ENCODE measurements around the gene MYMX. TPM values are rescaled to one million over a fixed set of nuclear protein-coding genes. Genes with fewer than 3 reads are reported as not detected.

Gene MYMX
- total RNA-seq, 2 experiments from 2014 or later: not detected

- DNase-seq: no peak
- POLR2A ChIA-PET: interaction anchor here (4.3 kb wide), 1 partner anchor 12 kb away, joined by 70 read pairs; the partner anchor contains the start of gene HSP90AB1
- H3K4me1 Mint-ChIP-seq: peaks cover 58% of the 10 kb centered on the region
- CTCF ChIA-PET: no interaction called here
- intact Hi-C loops (cut with DNase I, micrococcal nuclease): no loop called here
- no peak overlapping the region for H3K4me3 Mint-ChIP-seq
- H3K36me3 Mint-ChIP-seq (ENCODE audit: low read depth): peaks cover 45% of the 10 kb centered on the region
- H3K9me3 Mint-ChIP-seq (ENCODE audit: low read depth): no peaks in the 10 kb centered on the region
- no peaks in the 10 kb centered on the region for H3K27me3 Mint-ChIP-seq
- peak overlapping the region; percentile 89 for H3K27ac Mint-ChIP-seq
- no peak for ATAC-seq
Observed at GRCh38 chr6:44258921-44259320, 42.2 kb downstream of the MYMX start.

DNA sequence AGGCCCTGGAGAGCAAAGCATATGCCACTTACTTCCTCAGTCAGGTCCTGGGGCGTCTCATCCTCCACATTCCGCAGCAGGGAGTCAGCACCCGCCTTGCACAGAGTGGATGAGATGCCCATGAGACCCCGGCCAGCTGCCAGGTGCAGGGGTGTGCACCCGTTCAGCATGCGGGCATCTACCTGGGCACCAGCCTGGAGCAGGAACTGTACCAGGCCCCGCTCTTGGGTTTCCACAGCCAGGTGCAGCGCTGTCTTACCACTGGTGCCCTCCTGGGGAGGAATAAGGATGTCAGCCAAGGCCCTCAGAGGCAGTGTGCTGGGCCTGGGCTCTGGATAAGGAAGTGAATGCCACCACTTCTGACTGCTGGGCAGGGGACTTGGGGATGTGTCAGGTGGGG is 43.3 kb downstream of the MYMX start:
- no peak overlapping the region for H3K27ac Mint-ChIP-seq
- ATAC-seq: no peak
- intact Hi-C loops (cut with DNase I, micrococcal nuclease): no loop called here
- ChIA-PET CTCF (no interaction called here), POLR2A (no interaction called here)
- H3K27me3 Mint-ChIP-seq: no peaks in the 10 kb centered on the region
- H3K4me3 Mint-ChIP-seq: no peak overlapping the region
- H3K36me3 Mint-ChIP-seq (ENCODE audit: low read depth): peaks cover 38% of the 10 kb centered on the region
- DNase-seq: no peak
- peaks cover 55% of the 10 kb centered on the region for H3K4me1 Mint-ChIP-seq
- H3K9me3 Mint-ChIP-seq (ENCODE audit: low read depth): no peaks in the 10 kb centered on the region

- H3K9me3 Mint-ChIP-seq (ENCODE audit: low read depth): no peaks in the 10 kb centered on the region
- POLR2A ChIA-PET: no interaction called here
- CTCF ChIA-PET: interaction anchor here (1.7 kb wide), 1 partner anchor 38 kb away, joined by 5 read pairs; the partner anchor contains the start of gene SLC29A1
Observed at GRCh38 chr6:44260451-44261297, 43.9 kb downstream of the MYMX start.

GRCh38 chr6:44261581-44261980 is 44.9 kb downstream of the MYMX start:
- H3K9me3 Mint-ChIP-seq (ENCODE audit: low read depth): no peaks in the 10 kb centered on the region
- H3K4me3 Mint-ChIP-seq: no peak overlapping the region
- intact Hi-C loops (cut with DNase I, micrococcal nuclease): no loop called here
- H3K27ac Mint-ChIP-seq: no peak overlapping the region
- CTCF ChIA-PET: interaction anchor here (1.1 to 2.0 kb wide), 6 partner anchors 8 to 110 kb away, joined by 3 to 9 read pairs (median 4); partner anchors contain the start of genes AARS2, HSP90AB1 and SLC29A1
- no peak for ATAC-seq
- no peaks in the 10 kb centered on the region for H3K27me3 Mint-ChIP-seq
- H3K36me3 Mint-ChIP-seq (ENCODE audit: low read depth): peaks cover 35% of the 10 kb centered on the region
- H3K4me1 Mint-ChIP-seq: peaks cover 46% of the 10 kb centered on the region
- DNase-seq: no peak
- POLR2A ChIA-PET: interaction anchor here (2.4 kb wide), 1 partner anchor 14 kb away, joined by 12 read pairs; the partner anchor contains the start of gene HSP90AB1

More at GRCh38 chr6:44260451-44261297, 43.9 kb downstream of the MYMX start:
- DNase-seq: no peak
- no peaks in the 10 kb centered on the region for H3K27me3 Mint-ChIP-seq
- peak overlapping the region; percentile 5 for H3K27ac Mint-ChIP-seq
- H3K4me3 Mint-ChIP-seq: no peak overlapping the region
- peaks cover 37% of the 10 kb centered on the region for H3K36me3 Mint-ChIP-seq (ENCODE audit: low read depth)
- intact Hi-C loops (cut with DNase I, micrococcal nuclease): no loop called here
- peaks cover 48% of the 10 kb centered on the region for H3K4me1 Mint-ChIP-seq
- ATAC-seq: no peak

DNA sequence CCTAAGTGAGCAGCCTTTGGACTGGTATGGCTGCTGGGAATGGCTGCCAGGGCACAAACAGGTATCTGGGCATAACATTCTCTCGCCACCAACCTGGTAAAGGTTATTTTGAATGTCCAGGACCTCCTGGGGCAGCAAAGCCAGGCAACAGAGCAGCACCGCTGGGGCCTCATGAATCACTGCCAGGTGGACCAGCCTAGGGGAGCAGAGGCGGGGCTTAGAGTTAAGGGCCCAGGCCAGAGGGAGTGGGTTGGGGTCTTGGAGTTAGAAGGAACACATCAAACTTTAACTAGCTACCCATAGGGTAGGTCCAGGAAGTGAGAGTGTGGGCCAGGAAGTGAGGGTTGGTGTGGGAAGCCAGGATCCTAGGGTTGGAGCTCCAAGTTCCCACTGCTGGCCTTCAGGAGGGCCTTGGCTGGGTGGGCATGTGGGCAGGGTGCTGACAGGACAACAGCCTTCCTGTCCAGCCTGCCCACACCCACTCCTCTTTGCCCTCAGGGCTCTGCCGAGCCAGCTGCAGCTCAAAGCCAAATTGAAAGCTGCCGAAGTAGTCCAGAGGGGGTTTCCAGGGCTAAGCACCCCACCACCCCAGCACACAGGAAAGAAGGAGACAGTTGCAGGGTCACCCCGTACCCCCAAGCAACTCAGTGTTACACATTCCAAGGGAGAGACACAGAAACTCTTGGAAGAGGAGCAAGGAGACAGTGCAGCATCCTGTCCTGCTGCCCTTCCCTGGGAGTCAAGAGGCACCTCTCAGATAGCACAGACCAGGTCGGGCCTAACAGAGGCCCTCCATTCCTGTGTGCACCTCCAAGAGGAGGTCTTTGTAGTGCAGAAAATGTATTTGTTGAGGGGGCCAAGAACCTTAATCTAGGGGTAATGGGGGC is 46.0 kb downstream of the MYMX start:
- ChIA-PET CTCF (interaction anchor here (0.9 to 2.0 kb wide), 8 partner anchors 9 to 111 kb away, joined by 3 to 9 read pairs (median 3); partner anchors contain the start of genes AARS2, HSP90AB1 and SLC29A1), POLR2A (interaction anchor here (1.5 to 2.4 kb wide), 2 partner anchors 9 to 16 kb away, joined by 7 to 12 read pairs; partner anchors contain the start of gene HSP90AB1)
- H3K27ac Mint-ChIP-seq: peak overlapping the region; percentile 93
- peaks cover 33% of the 10 kb centered on the region for H3K36me3 Mint-ChIP-seq (ENCODE audit: low read depth)
- DNase-seq: no peak
- no peak for ATAC-seq
- intact Hi-C loops (cut with DNase I, micrococcal nuclease): no loop called here
- peak overlapping the region; percentile 88 for H3K4me3 Mint-ChIP-seq
- peaks cover 50% of the 10 kb centered on the region for H3K4me1 Mint-ChIP-seq
- no peaks in the 10 kb centered on the region for H3K27me3 Mint-ChIP-seq
- H3K9me3 Mint-ChIP-seq (ENCODE audit: low read depth): no peaks in the 10 kb centered on the region

DNA sequence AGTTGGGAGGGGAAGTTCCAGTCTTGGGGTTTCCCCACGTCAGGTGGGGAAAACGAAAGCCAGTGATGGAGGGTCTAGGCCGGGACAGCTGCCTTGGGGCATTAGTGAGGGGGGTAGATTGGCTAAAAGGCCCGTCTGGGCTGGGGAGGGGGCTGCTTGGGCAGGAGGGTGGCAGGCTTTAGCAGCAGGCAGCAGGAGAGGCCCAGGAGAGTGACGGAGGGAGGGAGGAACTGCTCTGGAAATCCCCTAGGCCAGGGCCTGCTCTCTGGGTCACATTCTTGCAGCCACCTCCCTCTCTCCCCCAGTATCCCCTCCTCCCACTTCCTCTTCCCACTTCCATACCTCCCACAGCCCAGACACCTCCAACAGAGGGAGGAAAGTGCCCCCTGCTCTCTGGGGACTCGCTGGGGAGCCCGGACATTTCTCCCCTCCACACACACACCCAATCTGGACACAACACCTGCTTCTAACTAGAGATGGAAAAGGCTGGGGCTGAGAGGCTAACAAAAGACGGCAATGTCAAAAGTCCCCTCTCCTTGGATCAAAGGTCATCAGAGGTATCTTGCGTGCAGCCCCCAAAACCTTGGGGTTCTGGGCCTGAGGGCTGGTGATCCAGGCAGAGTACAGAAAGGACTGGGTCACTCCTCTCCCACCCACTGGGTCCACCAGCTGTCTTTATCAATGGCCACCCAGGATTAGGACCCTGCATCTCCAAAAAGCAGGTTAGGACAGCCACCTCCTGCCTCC is 46.8 kb downstream of the MYMX start:
- Mint-ChIP-seq H3K27me3 (no peaks in the 10 kb centered on the region), H3K36me3 (ENCODE audit: low read depth) (peaks cover 26% of the 10 kb centered on the region), H3K4me3 (peak overlapping the region; percentile 88), H3K27ac (peak overlapping the region; percentile 93), H3K9me3 (ENCODE audit: low read depth) (no peaks in the 10 kb centered on the region), H3K4me1 (peaks cover 45% of the 10 kb centered on the region)
- ChIA-PET POLR2A (interaction anchor here (1.4 to 2.4 kb wide), 3 partner anchors 9 to 16 kb away, joined by 5 to 12 read pairs (median 7); partner anchors contain the start of gene HSP90AB1), CTCF (interaction anchor here (0.8 to 2.5 kb wide), 9 partner anchors 7 to 167 kb away, joined by 3 to 9 read pairs (median 5); no protein-coding TSS in a partner anchor)
- peak; percentile 67 for DNase-seq
- intact Hi-C loops (cut with DNase I, micrococcal nuclease): loop anchor here (2.0 kb wide), 4 partner anchors 39 to 167 kb away; partner anchors contain the start of genes MRPL14 (in 1 of the 2) and TMEM63B (in 1 of the 2)
- ATAC-seq: peak; percentile 33

DNA sequence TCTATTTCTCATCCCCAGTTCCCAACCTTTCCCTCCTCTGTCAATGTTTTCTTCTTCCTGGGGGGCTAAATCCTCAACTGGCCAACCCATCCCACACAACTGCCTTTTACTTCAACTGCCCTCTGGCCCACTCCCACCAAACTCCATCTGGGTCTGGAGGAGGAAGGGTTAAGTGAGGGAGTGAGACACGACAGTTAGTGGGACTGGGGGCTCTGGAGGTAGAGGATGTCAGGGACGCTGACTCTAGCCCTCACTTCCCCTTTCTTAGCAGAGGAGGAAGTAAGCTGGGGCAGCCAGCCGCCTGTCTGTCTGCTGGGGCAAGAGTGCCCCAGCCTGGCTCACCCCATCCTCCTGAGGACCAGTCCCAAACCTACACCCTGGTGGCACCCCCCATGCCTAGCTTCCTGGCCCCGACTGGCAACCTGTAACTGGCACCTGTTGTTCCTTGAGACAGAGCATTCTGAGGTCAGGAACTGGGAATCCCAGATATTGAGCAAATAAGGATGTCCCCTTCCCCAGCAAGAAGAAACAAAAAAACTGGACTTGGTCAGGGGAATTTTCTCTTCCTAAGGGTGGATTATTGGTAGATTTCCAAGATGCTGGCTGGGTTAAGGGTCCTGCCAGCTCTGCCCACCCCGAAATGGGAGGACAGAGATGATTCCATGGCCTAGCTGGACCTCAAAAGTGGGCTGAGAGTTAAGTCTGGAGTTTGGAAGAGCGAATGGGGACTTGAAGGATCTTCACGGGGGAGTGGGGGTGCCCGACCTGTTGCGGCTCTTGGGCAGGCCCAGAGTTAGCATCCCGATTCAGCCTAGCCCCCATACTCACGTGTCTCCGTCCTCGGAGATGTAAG is 47.7 kb downstream of the MYMX start:
- POLR2A ChIA-PET: interaction anchor here (1.4 kb wide), 2 partner anchors 15 to 17 kb away, joined by 5 to 11 read pairs; partner anchors contain the start of gene HSP90AB1
- H3K4me3 Mint-ChIP-seq: peak overlapping the region; percentile 88
- H3K4me1 Mint-ChIP-seq: peaks cover 50% of the 10 kb centered on the region

DNA sequence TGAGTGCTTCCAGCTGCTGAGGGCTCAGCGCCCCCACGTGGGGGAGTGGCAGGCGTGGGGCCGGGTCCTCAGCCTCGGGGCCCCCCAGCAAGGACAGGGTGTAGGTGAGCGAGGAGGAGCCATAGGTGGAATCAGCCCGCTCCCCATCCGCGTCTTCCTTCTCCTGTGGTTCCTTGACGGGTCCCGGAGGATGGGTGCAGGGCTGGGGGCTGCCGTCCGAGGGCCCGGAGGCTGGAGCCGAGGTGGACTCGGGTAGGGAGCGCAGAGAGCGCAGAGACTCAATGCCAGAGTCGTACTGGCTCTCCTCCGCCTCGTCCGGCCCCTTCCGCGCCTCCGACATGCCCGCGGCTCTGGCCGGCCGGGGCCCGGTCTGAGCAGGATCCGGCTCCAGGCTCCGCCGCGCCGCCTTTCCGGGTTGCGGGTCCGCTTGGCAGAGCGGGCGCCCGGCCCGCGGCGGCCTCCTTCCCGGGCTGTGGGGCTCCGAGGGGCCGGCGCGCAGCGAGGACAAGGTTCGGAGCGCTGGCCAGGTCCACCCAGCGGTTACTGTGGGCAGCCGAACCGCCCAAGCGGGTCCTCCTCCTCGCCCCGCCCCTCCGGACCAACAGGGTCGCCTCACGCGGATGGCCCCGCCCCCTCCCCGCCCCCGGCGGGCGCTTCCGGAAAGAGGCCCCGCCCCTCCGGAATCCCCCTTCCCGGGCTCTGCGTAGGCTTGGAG is 48.4 kb downstream of the MYMX start, which contains the start of gene NFKBIE:
Gene NFKBIE (minus strand): TSS at position 545 of the 715 bp plus-strand sequence. CDS start 205 bp downstream, at position 340.
- Mint-ChIP-seq H3K27me3 (peaks cover 14% of the 10 kb centered on the region), H3K4me1 (peaks cover 58% of the 10 kb centered on the region)
- peak; percentile 52 for ATAC-seq

More for the DNA sequence above, 47.7 kb downstream of the MYMX start:
- ATAC-seq (peak; percentile 39), DNase-seq (peak; percentile 67)
- Mint-ChIP-seq H3K36me3 (ENCODE audit: low read depth) (peaks cover 21% of the 10 kb centered on the region), H3K9me3 (ENCODE audit: low read depth) (no peaks in the 10 kb centered on the region), H3K27ac (peak overlapping the region; percentile 93), H3K27me3 (peaks cover 6% of the 10 kb centered on the region)
- CTCF ChIA-PET: interaction anchor here (0.6 to 5.2 kb wide), 13 partner anchors 8 to 168 kb away, joined by 3 to 38 read pairs (median 5); partner anchors contain the start of gene AARS2
- intact Hi-C loops (cut with DNase I, micrococcal nuclease): loop anchor here (1.0 to 5.0 kb wide), 15 partner anchors 7 to 193 kb away; partner anchors contain the start of genes AARS2 (in 2 of the 2), MRPL14 (in 2 of the 2), SLC35B2 (in 2 of the 2) and TMEM63B (in 2 of the 2)

More for the DNA sequence above, 48.4 kb downstream of the MYMX start, which contains the start of gene NFKBIE:
- H3K4me3 Mint-ChIP-seq: peak within 1 kb of the TSS; percentile 88
- peaks cover 21% of the 10 kb centered on the region for H3K36me3 Mint-ChIP-seq (ENCODE audit: low read depth)
- CTCF ChIA-PET: interaction anchor here (1.1 to 5.2 kb wide), 8 partner anchors 9 to 169 kb away, joined by 4 to 38 read pairs (median 6); partner anchors contain the start of gene AARS2
- H3K9me3 Mint-ChIP-seq (ENCODE audit: low read depth): no peaks in the 10 kb centered on the region
- intact Hi-C loops (cut with DNase I, micrococcal nuclease): loop anchor here (1.0 to 5.0 kb wide), 15 partner anchors 8 to 192 kb away; partner anchors contain the start of genes AARS2 (in 2 of the 2), MRPL14 (in 2 of the 2), SLC35B2 (in 2 of the 2) and TMEM63B (in 2 of the 2)
- POLR2A ChIA-PET: interaction anchor here (1.4 kb wide), 2 partner anchors 16 to 18 kb away, joined by 5 to 11 read pairs; partner anchors contain the start of gene HSP90AB1
- DNase-seq: peak; percentile 97
- H3K27ac Mint-ChIP-seq: peak within 1 kb of the TSS; percentile 93
